IPS-NIHi7 (cell line): Measurements from ENCODE around the gene MAP2K1.
"Not testable (repeated sequence)": the region's sequence is repeated elsewhere in the genome, so short reads cannot be mapped to it uniquely, and the experiment has no call there.

Experiments used
- DNase-seq: peaks from one replicate; pipeline ENCODE4 v3.0.0; 2012; ENCODE audit warnings: mixed read lengths; ENCODE audit errors: extremely low spot score

The MAP2K1 gene

GRCh38 chr15:66424963-66425612 lies 38.4 kb downstream of the MAP2K1 start:
- no peak for DNase-seq

GRCh38 chr15:66425837-66426236 lies 39.1 kb downstream of the MAP2K1 start:
- no peak for DNase-seq

GRCh38 chr15:66429117-66429516 lies 42.4 kb downstream of the MAP2K1 start:
- DNase-seq: no peak

GRCh38 chr15:66429546-66429945 lies 42.8 kb downstream of the MAP2K1 start:
- no peak for DNase-seq

- no peak for DNase-seq
These were observed 44.0 kb downstream of the MAP2K1 start for GRCh38 chr15:66430627-66431255.

GRCh38 chr15:66433726-66434125 lies 47.0 kb downstream of the MAP2K1 start:
- DNase-seq: no peak

GRCh38 chr15:66440501-66440900 lies 53.8 kb downstream of the MAP2K1 start:
- no peak for DNase-seq

- DNase-seq: no peak
These were observed 65.7 kb downstream of the MAP2K1 start for GRCh38 chr15:66452420-66452819.

- DNase-seq: no peak
These were observed 66.4 kb downstream of the MAP2K1 start for GRCh38 chr15:66452971-66453580.

GRCh38 chr15:66454143-66454542 lies 67.4 kb downstream of the MAP2K1 start:
- no peak for DNase-seq

- DNase-seq: no peak
These were observed 69.5 kb downstream of the MAP2K1 start for GRCh38 chr15:66456211-66456610.

- no peak for DNase-seq
These were observed 73.3 kb downstream of the MAP2K1 start for GRCh38 chr15:66459818-66460615.

- DNase-seq: not testable (repeated sequence)
These were observed 74.6 kb downstream of the MAP2K1 start for GRCh38 chr15:66461294-66461693.

GRCh38 chr15:66461917-66462316 lies 75.2 kb downstream of the MAP2K1 start:
- DNase-seq: no peak

- no peak for DNase-seq
These were observed 75.9 kb downstream of the MAP2K1 start for GRCh38 chr15:66462627-66463026.

- DNase-seq: not testable (repeated sequence)
These were observed 78.6 kb downstream of the MAP2K1 start for GRCh38 chr15:66465294-66465693.

- DNase-seq: not testable (repeated sequence)
These were observed 80.7 kb downstream of the MAP2K1 start for GRCh38 chr15:66467162-66468040.

- not testable (repeated sequence) for DNase-seq
These were observed 84.1 kb downstream of the MAP2K1 start for GRCh38 chr15:66470825-66471224.

- DNase-seq: no peak
These were observed 85.7 kb downstream of the MAP2K1 start for GRCh38 chr15:66472176-66472999.

- peak; percentile 71 for DNase-seq
These were observed 87.4 kb downstream of the MAP2K1 start for GRCh38 chr15:66474135-66474534.
